GM20000 (cell line): ENCODE results near the gene LIPT2.

ENCODE experiments used
- DNase-seq: peaks from one replicate; pipeline ENCODE4 v3.0.0; 2012; ENCODE audit warnings: low spot score
- CTCF ChIP-seq: IDR thresholded peaks from 2 replicates; pipeline ENCODE4 v1.5.1; 2012; ENCODE audit warnings: mild to moderate bottlenecking, control low read depth; ENCODE audit errors: extremely low read depth, missing control alignments

LIPT2 gene

GRCh38 chr11:74493791-74494630 lies 487 bp upstream of the LIPT2 start:
- no peak for DNase-seq
- no peak for TF ChIP-seq CTCF

- TF ChIP-seq CTCF = no peak
- DNase-seq = no peak
These were observed 1.4 kb downstream of the LIPT2 start for GRCh38 chr11:74492084-74492483.

- TF ChIP-seq CTCF = no peak
- DNase-seq = no peak
These were observed 2.6 kb downstream of the LIPT2 start for GRCh38 chr11:74490941-74491340.

- peak; percentile 32 for TF ChIP-seq CTCF
- no peak for DNase-seq
These were observed 5.6 kb downstream of the LIPT2 start for GRCh38 chr11:74487875-74488274.

- no peak for DNase-seq
- no peak for TF ChIP-seq CTCF
These were observed 7.7 kb downstream of the LIPT2 start for GRCh38 chr11:74485868-74486267.

GRCh38 chr11:74480688-74481417 lies 12.7 kb downstream of the LIPT2 start:
- no peak for DNase-seq

More at GRCh38 chr11:74480688-74481417, 12.7 kb downstream of the LIPT2 start:
- TF ChIP-seq CTCF = no peak
